ENCODE results near the gene LLCFC1. TPM values are rescaled to one million over a fixed set of nuclear protein-coding genes. Genes with fewer than 3 reads are reported as not detected.

Gene LLCFC1
- total RNA-seq: not detected in 2 replicates

DNA sequence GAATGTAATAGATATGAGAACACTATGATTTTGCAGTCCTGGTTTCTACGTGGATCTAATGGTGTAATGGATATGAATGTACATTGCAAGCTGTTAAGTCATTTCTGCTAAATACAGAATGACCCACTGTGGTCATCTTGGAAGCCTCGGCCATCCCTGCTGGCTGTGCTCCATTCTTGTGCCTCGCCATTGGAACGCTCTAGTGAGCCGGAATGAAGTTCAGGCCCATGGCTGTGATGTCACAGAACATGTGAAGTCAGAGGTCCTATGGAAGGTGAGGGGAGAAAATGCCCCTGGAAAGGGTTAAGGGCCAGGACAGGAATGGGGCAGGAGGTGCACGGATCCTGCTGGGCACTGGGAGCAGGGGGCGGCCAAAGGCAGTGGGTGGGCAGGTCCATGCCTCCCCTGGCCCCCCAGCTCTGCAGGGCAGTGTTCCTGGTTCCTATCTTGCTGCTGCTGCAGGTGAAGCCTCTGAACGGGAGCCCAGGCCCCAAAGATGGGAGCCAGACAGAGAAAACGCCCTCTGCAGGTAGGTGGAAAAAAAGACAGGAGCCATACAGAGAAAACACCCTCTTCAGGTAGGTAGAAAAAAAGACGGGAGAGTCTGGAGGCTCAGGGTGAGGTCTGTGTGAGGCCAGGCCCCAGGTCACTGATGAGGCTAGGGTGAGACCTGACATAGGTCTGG is at the start of gene LLCFC1:
TSS of gene LLCFC1 (plus strand) at position 259 of the 685 bp plus-strand sequence. CDS start at position 397, 138 bp downstream.

DNA sequence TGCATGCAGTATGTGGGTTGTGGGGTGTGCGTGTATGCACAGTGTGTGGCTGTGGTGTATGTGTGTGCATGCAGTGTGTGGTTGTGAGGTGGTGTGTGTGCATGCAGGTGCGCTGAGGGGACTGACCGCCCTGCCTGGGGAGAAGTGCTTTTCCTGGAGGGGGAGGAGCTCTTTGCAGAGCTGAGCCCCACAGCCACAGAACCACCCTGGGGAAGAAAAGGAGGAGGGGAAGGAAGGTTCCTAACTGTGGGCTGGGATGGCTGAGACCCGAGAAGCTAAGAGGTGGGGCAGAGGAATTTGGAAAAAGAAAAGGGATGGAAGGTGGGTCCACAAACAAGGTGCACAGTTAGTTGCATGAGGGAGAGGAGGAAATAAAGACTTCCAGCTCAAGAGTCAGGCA is 5.7 kb upstream of the LLCFC1 start, which contains the start of gene TRPV5:
TSS of gene TRPV5 (minus strand) at position 123 of the 400 bp plus-strand sequence. CDS start 287 bp downstream, outside the sequence.

DNA sequence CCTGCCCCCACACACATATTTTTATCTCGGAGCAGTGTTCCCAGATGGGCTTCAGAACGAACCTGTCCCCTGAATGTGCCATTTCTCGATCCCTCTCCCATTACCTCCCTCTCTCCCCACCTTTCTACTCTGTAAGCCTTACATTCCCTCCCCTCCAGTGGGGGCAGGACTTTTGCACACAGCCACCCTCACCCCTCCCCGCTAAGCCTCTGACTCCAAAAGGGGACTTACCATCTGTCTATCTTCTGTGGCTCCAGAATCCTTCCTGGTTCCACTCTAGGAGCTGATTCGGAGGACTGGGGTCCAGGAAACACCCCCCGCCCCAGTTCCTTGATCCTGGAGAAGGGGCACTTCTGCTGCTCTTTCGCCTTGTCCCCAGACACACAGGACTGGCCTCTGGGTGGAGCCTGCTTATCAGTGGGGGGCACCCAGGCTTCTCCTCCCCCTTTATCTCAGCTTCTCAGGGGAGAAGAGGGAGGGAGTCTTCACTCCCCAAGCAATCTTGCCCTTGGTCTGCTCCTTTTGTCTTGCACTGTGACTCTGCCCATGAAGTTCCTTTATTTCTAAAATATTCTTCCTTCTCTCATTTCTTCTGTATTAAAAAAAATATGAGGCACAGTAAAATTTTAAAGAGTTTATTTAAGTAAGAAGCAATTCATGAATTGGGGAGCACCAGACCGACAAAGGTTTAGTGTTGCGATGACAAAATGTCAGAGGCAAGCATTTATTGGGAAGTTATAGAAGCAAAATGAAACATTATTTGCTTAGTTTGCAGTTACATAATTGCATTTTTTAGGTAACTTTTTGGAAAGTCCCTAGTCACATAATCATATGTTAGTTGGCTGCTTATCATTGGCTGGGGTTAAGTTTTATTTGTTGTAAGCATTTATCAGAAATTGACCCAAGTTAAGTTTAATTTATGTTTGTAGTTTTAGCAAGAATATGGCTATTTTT is 23.0 kb downstream of the LLCFC1 start, which contains the start of gene KEL:
TSS of gene KEL (minus strand) at position 391 of the 954 bp plus-strand sequence. CDS start at position 234, 157 bp downstream.

Other genes starting within 250 kb of the LLCFC1 start
- not detected in 2 replicates for gene PRSS1, start 190.0 kb upstream of the LLCFC1 start, total RNA-seq
- 0.76 TPM in 1 of 2 replicates, not detected in the other for gene PRSS2, start 168.5 kb upstream of the LLCFC1 start, total RNA-seq
- under 0.01 TPM in 1 of 2 replicates, not detected in the other for gene EPHB6, start 84.4 kb upstream of the LLCFC1 start, total RNA-seq
- gene TRPV6, start 53.7 kb upstream of the LLCFC1 start, total RNA-seq: not detected in 2 replicates
- gene TRPV5, start 5.7 kb upstream of the LLCFC1 start, total RNA-seq: not detected in 2 replicates
- not detected in 2 replicates for gene KEL, start 22.9 kb downstream of the LLCFC1 start, total RNA-seq
- not detected in 2 replicates for gene OR9A2, start 87.6 kb downstream of the LLCFC1 start, total RNA-seq
- not detected in 2 replicates for gene OR6V1, start 112.9 kb downstream of the LLCFC1 start, total RNA-seq
- not detected in 2 replicates for gene PIP, start 192.6 kb downstream of the LLCFC1 start, total RNA-seq
- not detected in 2 replicates for gene TAS2R39, start 243.9 kb downstream of the LLCFC1 start, total RNA-seq